D721Med (cell line): Measurements from ENCODE around the gene CFAP65.
A peak's percentile ranks its signal among the peaks of the same experiment; 100 is the strongest.

ENCODE experiments used
- DNase-seq: peaks from one replicate; pipeline ENCODE4 v3.0.0; 2011; ENCODE audit warnings: low spot score; ENCODE audit not compliant: insufficient read length
- FAIRE-seq: peaks from 2 replicates; lab custom pipeline; 2011; peaks lifted over from hg19 to GRCh38; lab: Jason Lieb, UNC
- CTCF ChIP-seq: IDR thresholded peaks from 2 replicates; pipeline ENCODE4 v1.5.1; 2012; ENCODE audit warnings: mild to moderate bottlenecking, control low read depth; ENCODE audit not compliant: insufficient read depth; ENCODE audit errors: missing control alignments

The CFAP65 gene

GRCh38 chr2:218981390-218981880 is 59.9 kb downstream of the CFAP65 start:
- DNase-seq, result peak; percentile 15
- peak; percentile 30 for TF ChIP-seq CTCF
- FAIRE-seq, result no peak

GRCh38 chr2:218980735-218981389 is 60.5 kb downstream of the CFAP65 start:
- peak; percentile 3 for DNase-seq
- TF ChIP-seq CTCF, result peak; percentile 6
- FAIRE-seq, result no peak

GRCh38 chr2:218979846-218980734 is 61.2 kb downstream of the CFAP65 start:
- DNase-seq (peak; percentile 81), FAIRE-seq (no peak)
- peak; percentile 81 for TF ChIP-seq CTCF

- no peak for FAIRE-seq
- no peak for TF ChIP-seq CTCF
- DNase-seq, result no peak
Measured at GRCh38 chr2:218975060-218975777, 66.1 kb downstream of the CFAP65 start.

GRCh38 chr2:218970894-218971293 is 70.4 kb downstream of the CFAP65 start:
- FAIRE-seq, result no peak
- TF ChIP-seq CTCF, result no peak
- DNase-seq, result no peak

- FAIRE-seq, result peak; percentile 61
- no peak for TF ChIP-seq CTCF
- no peak for DNase-seq
Measured at GRCh38 chr2:218964041-218964771, 77.1 kb downstream of the CFAP65 start.
